Endothelial cell of umbilical vein (primary cell): ENCODE results near the gene PNLDC1.

Experiments used
- EZH2 ChIP-seq: IDR thresholded peaks from 2 replicates; pipeline ENCODE4 v1.6.1; 2012; ENCODE audit warnings: borderline replicate concordance, low read depth, mild to moderate bottlenecking, moderate library complexity, low read length, inconsistent platforms; ENCODE audit not compliant: severe bottlenecking
- GATA2 ChIP-seq: IDR thresholded peaks from 2 replicates; pipeline ENCODE4 v1.7.0; 2011; ENCODE audit warnings: low read depth, mild to moderate bottlenecking, moderate library complexity, mixed read lengths, low read length; ENCODE audit not compliant: insufficient read length, insufficient read depth
- MYC ChIP-seq: IDR thresholded peaks from one replicate; pipeline ENCODE4 v1.6.1; 2011; ENCODE audit warnings: mild to moderate bottlenecking, low read depth, low read length
- POLR2A ChIP-seq: IDR thresholded peaks from 2 replicates; pipeline ENCODE4 v1.6.1; 2012; ENCODE audit warnings: low read depth, mild to moderate bottlenecking, control low read depth, low read length
- POLR2AphosphoS5 ChIP-seq: IDR thresholded peaks from 2 replicates; pipeline ENCODE4 v1.6.1; 2012; ENCODE audit warnings: low read depth, mild to moderate bottlenecking, control low read depth, low read length, moderate library complexity; ENCODE audit not compliant: insufficient read depth
- TF ChIP-seq, protein P1 (sequence below), 2 donors: IDR thresholded peaks; 1 replicate in 1 of 2; 2 replicates in 1 of 2; pipeline ENCODE4 v1.5.1; 2011; ENCODE audit warnings: low read length in 2 of 2, mild to moderate bottlenecking in 2 of 2, moderate library complexity in 2 of 2, control low read depth in 1 of 2, inconsistent platforms in 1 of 2, low read depth in 1 of 2; ENCODE audit not compliant: insufficient read depth in 1 of 2; ENCODE audit errors: extremely low read depth in 1 of 2
- TF ChIP-seq, protein P2 (sequence below): IDR thresholded peaks from 2 replicates; pipeline ENCODE4 v1.6.1; 2011; ENCODE audit not compliant: insufficient read depth, insufficient read length

DNA sequence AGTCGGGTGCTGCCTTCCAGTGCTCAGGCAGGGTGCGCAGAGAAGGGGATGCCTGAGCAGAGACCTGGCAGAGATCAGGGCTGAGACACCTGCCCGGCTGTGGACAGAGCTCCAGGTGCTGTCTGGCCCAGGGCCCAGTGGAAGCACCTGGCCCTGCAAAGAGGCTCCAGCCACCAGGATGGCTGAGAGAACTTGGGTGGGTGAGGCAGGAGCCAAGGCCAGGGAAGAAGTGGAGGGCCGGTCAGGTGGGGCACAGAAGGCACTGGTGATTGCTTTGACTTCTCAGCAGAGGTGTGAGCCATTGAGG, 31.2 kb downstream of the PNLDC1 start:
- TF ChIP-seq POLR2AphosphoS5 (no peak), EZH2 (no peak), POLR2A (no peak), GATA2 (no peak), MYC (no peak)
- TF ChIP-seq, protein P1, sequence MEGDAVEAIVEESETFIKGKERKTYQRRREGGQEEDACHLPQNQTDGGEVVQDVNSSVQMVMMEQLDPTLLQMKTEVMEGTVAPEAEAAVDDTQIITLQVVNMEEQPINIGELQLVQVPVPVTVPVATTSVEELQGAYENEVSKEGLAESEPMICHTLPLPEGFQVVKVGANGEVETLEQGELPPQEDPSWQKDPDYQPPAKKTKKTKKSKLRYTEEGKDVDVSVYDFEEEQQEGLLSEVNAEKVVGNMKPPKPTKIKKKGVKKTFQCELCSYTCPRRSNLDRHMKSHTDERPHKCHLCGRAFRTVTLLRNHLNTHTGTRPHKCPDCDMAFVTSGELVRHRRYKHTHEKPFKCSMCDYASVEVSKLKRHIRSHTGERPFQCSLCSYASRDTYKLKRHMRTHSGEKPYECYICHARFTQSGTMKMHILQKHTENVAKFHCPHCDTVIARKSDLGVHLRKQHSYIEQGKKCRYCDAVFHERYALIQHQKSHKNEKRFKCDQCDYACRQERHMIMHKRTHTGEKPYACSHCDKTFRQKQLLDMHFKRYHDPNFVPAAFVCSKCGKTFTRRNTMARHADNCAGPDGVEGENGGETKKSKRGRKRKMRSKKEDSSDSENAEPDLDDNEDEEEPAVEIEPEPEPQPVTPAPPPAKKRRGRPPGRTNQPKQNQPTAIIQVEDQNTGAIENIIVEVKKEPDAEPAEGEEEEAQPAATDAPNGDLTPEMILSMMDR (IDR thresholded peaks at IDR 0.05; ENCODE audit: extremely low read depth in 1 of 2, insufficient read depth in 1 of 2, low read depth in 1 of 2, low read length in 2 of 2) = no peak
- TF ChIP-seq, protein P2, sequence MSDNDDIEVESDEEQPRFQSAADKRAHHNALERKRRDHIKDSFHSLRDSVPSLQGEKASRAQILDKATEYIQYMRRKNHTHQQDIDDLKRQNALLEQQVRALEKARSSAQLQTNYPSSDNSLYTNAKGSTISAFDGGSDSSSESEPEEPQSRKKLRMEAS = no peak
